Activated CD8-positive, alpha-beta memory T cell treated with anti-CD3 and anti-CD28 coated beads, Interleukin-2, amount 50 U/mL, for 1 hour (primary cell): ENCODE measurements around the gene KIFC3.
"Not testable (repeated sequence)": the region's sequence is repeated elsewhere in the genome, so short reads cannot be mapped to it uniquely, and the experiment has no call there.

Experiments
- DNase-seq: peaks from one replicate; pipeline ENCODE4 v3.0.0-alpha.2; 2020; ENCODE audit errors: extremely low read depth

Gene KIFC3

DNA sequence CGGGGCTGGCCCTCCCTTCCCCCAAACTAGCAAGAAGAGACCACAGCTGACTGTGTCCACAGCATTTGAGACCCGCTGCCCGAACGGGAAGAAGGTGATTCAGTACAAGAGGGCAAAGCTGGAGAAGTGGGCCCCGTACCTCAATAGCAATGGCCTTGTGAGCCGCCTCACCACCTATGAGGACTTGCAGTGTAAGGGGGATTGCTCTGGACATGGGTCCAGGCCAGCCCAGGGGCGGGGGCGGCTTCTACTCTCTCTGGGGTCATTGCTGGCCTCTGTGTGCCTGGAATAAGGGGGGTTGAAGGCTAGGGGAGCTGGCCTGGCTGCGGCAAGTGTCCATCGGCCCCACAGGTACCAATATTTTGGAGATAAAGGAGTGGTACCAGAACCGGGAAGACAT, 79.6 kb downstream of the KIFC3 start:
- DNase-seq: no peak

- no peak for DNase-seq
These were observed 80.1 kb downstream of the KIFC3 start for GRCh38 chr16:57722210-57722499.

GRCh38 chr16:57721356-57722209, 80.7 kb downstream of the KIFC3 start:
- no peak for DNase-seq

- DNase-seq: no peak
These were observed 82.1 kb downstream of the KIFC3 start for GRCh38 chr16:57720142-57720575.

- DNase-seq: no peak
These were observed 88.2 kb downstream of the KIFC3 start for GRCh38 chr16:57714047-57714446.

- no peak for DNase-seq
These were observed 88.7 kb downstream of the KIFC3 start for GRCh38 chr16:57713596-57713995.

- not testable (repeated sequence) for DNase-seq
These were observed 89.7 kb downstream of the KIFC3 start for GRCh38 chr16:57712569-57712968.

DNA sequence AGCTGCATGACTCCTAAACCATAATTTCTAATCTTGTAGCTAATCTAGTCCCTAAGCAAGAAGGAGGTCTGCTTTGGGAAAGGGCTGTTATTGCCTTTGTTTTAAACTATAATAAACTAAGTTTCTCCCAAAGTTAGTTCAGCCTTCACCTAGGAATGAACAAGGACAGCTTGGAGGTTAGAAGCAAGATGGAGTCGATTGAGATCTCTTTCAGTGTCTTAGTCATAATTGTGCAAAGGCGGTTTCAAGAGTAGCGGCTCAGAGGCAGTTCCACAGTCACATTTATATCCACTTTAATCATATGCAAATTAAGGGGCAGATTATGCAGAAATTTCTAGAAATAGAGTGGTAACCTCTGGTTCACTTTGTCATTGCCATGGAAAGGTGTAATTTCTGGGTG, 90.3 kb downstream of the KIFC3 start:
- no peak for DNase-seq

DNA sequence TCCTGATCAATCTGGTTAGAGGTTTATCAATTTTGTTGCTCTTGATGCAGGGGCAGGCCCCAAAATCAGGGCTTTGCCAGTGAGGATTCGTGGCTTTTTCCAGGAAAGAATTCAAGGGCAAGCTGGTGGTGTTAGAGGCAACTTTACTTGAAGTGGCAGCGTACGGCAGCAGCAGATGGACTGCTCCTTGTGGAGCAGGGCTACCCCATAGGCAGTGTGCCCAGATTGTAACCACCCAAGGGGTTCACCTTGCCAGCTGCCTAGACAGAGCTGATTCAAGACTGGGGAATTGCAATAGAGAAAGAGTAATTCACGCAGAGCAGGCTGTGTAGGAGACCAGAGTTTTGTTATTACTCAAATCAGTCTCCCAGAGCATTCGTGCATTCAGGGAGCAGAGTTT, 90.9 kb downstream of the KIFC3 start:
- DNase-seq: no peak

DNA sequence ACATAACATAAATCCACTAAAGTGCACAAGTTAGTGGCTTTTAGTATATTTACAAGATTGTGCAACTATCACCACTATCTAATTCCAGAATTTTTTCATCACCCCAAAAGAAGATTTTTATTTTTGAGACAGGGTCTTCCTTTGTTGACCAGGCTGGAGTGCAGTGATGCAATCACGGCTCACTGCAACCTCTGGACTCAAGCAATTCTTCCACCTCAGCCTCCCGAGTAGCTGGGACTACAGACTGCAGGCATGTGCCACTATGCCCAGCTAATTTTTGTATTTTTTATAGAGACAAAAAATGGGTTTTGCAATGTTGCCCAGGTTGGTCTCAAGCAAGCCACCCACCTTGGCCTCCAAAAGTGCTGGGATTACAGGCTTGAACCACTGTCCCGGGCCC, 92.6 kb downstream of the KIFC3 start:
- DNase-seq: no peak
